ENCODE results near the gene SPATA21.

SPATA21 gene

GRCh38 chr1:16433030-16433429 lies 4.2 kb downstream of the SPATA21 start:
- no peak for ATAC-seq (replicated peaks; ENCODE audit: extremely low read depth, poor library complexity, severe bottlenecking)

GRCh38 chr1:16430606-16431005 lies 6.6 kb downstream of the SPATA21 start:
- H3K27me3 Mint-ChIP-seq = no peaks in the 10 kb centered on the region
- no peaks in the 10 kb centered on the region for H3K9me3 Mint-ChIP-seq
- DNase-seq (ENCODE audit: low spot score in 2 of 2) (no peak), ATAC-seq (replicated peaks; ENCODE audit: extremely low read depth, poor library complexity, severe bottlenecking) (no peak)
- H3K36me3 Mint-ChIP-seq (ENCODE audit: insufficient read depth) = no peaks in the 10 kb centered on the region
- no peak overlapping the region for H3K4me3 Mint-ChIP-seq
- no peaks in the 10 kb centered on the region for H3K4me1 Mint-ChIP-seq
- H3K27ac Mint-ChIP-seq (ENCODE audit: low read depth) = no peak overlapping the region

More at GRCh38 chr1:16433030-16433429, 4.2 kb downstream of the SPATA21 start:
- Mint-ChIP-seq H3K36me3 (ENCODE audit: insufficient read depth) (no peaks in the 10 kb centered on the region), H3K9me3 (no peaks in the 10 kb centered on the region), H3K27me3 (no peaks in the 10 kb centered on the region), H3K27ac (ENCODE audit: low read depth) (no peak overlapping the region), H3K4me1 (no peaks in the 10 kb centered on the region), H3K4me3 (no peak overlapping the region)
- DNase-seq (ENCODE audit: low spot score in 2 of 2) = no peak

- Mint-ChIP-seq H3K9me3 (no peaks in the 10 kb centered on the region), H3K27ac (ENCODE audit: low read depth) (no peak overlapping the region), H3K4me1 (peaks cover 14% of the 10 kb centered on the region), H3K27me3 (no peaks in the 10 kb centered on the region), H3K4me3 (no peak overlapping the region), H3K36me3 (ENCODE audit: insufficient read depth) (peaks cover 2% of the 10 kb centered on the region)
- DNase-seq (ENCODE audit: low spot score in 2 of 2) (no peak), ATAC-seq (replicated peaks; ENCODE audit: extremely low read depth, poor library complexity, severe bottlenecking) (no peak)
These were observed 11.8 kb downstream of the SPATA21 start for GRCh38 chr1:16425125-16426025.

GRCh38 chr1:16422041-16422440 lies 15.2 kb downstream of the SPATA21 start:
- ATAC-seq (replicated peaks; ENCODE audit: extremely low read depth, poor library complexity, severe bottlenecking) (no peak), DNase-seq (ENCODE audit: low spot score in 2 of 2) (no peak)
- Mint-ChIP-seq H3K4me1 (peaks cover 30% of the 10 kb centered on the region), H3K36me3 (ENCODE audit: insufficient read depth) (peaks cover 2% of the 10 kb centered on the region), H3K4me3 (no peak overlapping the region), H3K27ac (ENCODE audit: low read depth) (no peak overlapping the region), H3K27me3 (no peaks in the 10 kb centered on the region), H3K9me3 (no peaks in the 10 kb centered on the region)

GRCh38 chr1:16421201-16421600 lies 16.0 kb downstream of the SPATA21 start:
- Mint-ChIP-seq H3K27ac (ENCODE audit: low read depth) (peak overlapping the region; percentile 78), H3K9me3 (no peaks in the 10 kb centered on the region), H3K27me3 (no peaks in the 10 kb centered on the region), H3K36me3 (ENCODE audit: insufficient read depth) (peaks cover 2% of the 10 kb centered on the region), H3K4me1 (peaks cover 30% of the 10 kb centered on the region), H3K4me3 (peak overlapping the region; percentile 70)
- no peak for DNase-seq (ENCODE audit: low spot score in 2 of 2)
- peak; percentile 59 for ATAC-seq (replicated peaks; ENCODE audit: extremely low read depth, poor library complexity, severe bottlenecking)

- DNase-seq (ENCODE audit: low spot score in 2 of 2) = peak; percentile 17 to 55
These were observed 16.7 kb downstream of the SPATA21 start for GRCh38 chr1:16420424-16421118.

GRCh38 chr1:16418823-16419425 lies 18.3 kb downstream of the SPATA21 start:
- no peak for ATAC-seq (replicated peaks; ENCODE audit: extremely low read depth, poor library complexity, severe bottlenecking)
- H3K36me3 Mint-ChIP-seq (ENCODE audit: insufficient read depth) = peaks cover 2% of the 10 kb centered on the region
- DNase-seq (ENCODE audit: low spot score in 2 of 2) = no peak
- H3K27ac Mint-ChIP-seq (ENCODE audit: low read depth) = peak overlapping the region; percentile 78
- no peaks in the 10 kb centered on the region for H3K9me3 Mint-ChIP-seq
- peaks cover 30% of the 10 kb centered on the region for H3K4me1 Mint-ChIP-seq
- peak overlapping the region; percentile 70 for H3K4me3 Mint-ChIP-seq
- H3K27me3 Mint-ChIP-seq = no peaks in the 10 kb centered on the region

More at GRCh38 chr1:16420424-16421118, 16.7 kb downstream of the SPATA21 start:
- H3K27ac Mint-ChIP-seq (ENCODE audit: low read depth) = peak overlapping the region; percentile 78
- H3K9me3 Mint-ChIP-seq = no peaks in the 10 kb centered on the region
- peaks cover 2% of the 10 kb centered on the region for H3K36me3 Mint-ChIP-seq (ENCODE audit: insufficient read depth)
- H3K4me1 Mint-ChIP-seq = peaks cover 30% of the 10 kb centered on the region
- H3K27me3 Mint-ChIP-seq = no peaks in the 10 kb centered on the region
- peak overlapping the region; percentile 70 for H3K4me3 Mint-ChIP-seq
- peak; percentile 99 for ATAC-seq (replicated peaks; ENCODE audit: extremely low read depth, poor library complexity, severe bottlenecking)

- no peak overlapping the region for H3K27ac Mint-ChIP-seq (ENCODE audit: low read depth)
- no peaks in the 10 kb centered on the region for H3K4me1 Mint-ChIP-seq
- peaks cover 5% of the 10 kb centered on the region for H3K36me3 Mint-ChIP-seq (ENCODE audit: insufficient read depth)
These were observed 24.0 kb downstream of the SPATA21 start for GRCh38 chr1:16413191-16413590.

GRCh38 chr1:16410803-16411202 lies 26.4 kb downstream of the SPATA21 start:
- DNase-seq (ENCODE audit: low spot score in 2 of 2) (no peak), ATAC-seq (replicated peaks; ENCODE audit: extremely low read depth, poor library complexity, severe bottlenecking) (no peak)
- Mint-ChIP-seq H3K36me3 (ENCODE audit: insufficient read depth) (peaks cover 5% of the 10 kb centered on the region), H3K27ac (ENCODE audit: low read depth) (no peak overlapping the region), H3K9me3 (no peaks in the 10 kb centered on the region), H3K4me3 (no peak overlapping the region), H3K4me1 (no peaks in the 10 kb centered on the region), H3K27me3 (no peaks in the 10 kb centered on the region)

More at GRCh38 chr1:16413191-16413590, 24.0 kb downstream of the SPATA21 start:
- no peaks in the 10 kb centered on the region for H3K9me3 Mint-ChIP-seq
- DNase-seq (ENCODE audit: low spot score in 2 of 2) (no peak), ATAC-seq (replicated peaks; ENCODE audit: extremely low read depth, poor library complexity, severe bottlenecking) (no peak)
- no peaks in the 10 kb centered on the region for H3K27me3 Mint-ChIP-seq
- H3K4me3 Mint-ChIP-seq = no peak overlapping the region

GRCh38 chr1:16409536-16410152 lies 27.6 kb downstream of the SPATA21 start:
- Mint-ChIP-seq H3K4me3 (no peak overlapping the region), H3K27me3 (no peaks in the 10 kb centered on the region), H3K4me1 (no peaks in the 10 kb centered on the region), H3K27ac (ENCODE audit: low read depth) (peak overlapping the region; percentile 53), H3K9me3 (no peaks in the 10 kb centered on the region), H3K36me3 (ENCODE audit: insufficient read depth) (peaks cover 6% of the 10 kb centered on the region)
- no peak for DNase-seq (ENCODE audit: low spot score in 2 of 2)
- no peak for ATAC-seq (replicated peaks; ENCODE audit: extremely low read depth, poor library complexity, severe bottlenecking)

- Mint-ChIP-seq H3K4me3 (no peak overlapping the region), H3K9me3 (no peaks in the 10 kb centered on the region), H3K27ac (ENCODE audit: low read depth) (no peak overlapping the region), H3K27me3 (no peaks in the 10 kb centered on the region), H3K36me3 (ENCODE audit: insufficient read depth) (peaks cover 15% of the 10 kb centered on the region), H3K4me1 (no peaks in the 10 kb centered on the region)
- ATAC-seq (replicated peaks; ENCODE audit: extremely low read depth, poor library complexity, severe bottlenecking) = no peak
- no peak for DNase-seq (ENCODE audit: low spot score in 2 of 2)
These were observed 30.4 kb downstream of the SPATA21 start for GRCh38 chr1:16406868-16407267.

- no peak for DNase-seq (ENCODE audit: low spot score in 2 of 2)
- no peak overlapping the region for H3K4me3 Mint-ChIP-seq
- H3K27me3 Mint-ChIP-seq = no peaks in the 10 kb centered on the region
- no peaks in the 10 kb centered on the region for H3K4me1 Mint-ChIP-seq
- peaks cover 15% of the 10 kb centered on the region for H3K36me3 Mint-ChIP-seq (ENCODE audit: insufficient read depth)
- H3K9me3 Mint-ChIP-seq = no peaks in the 10 kb centered on the region
- ATAC-seq (replicated peaks; ENCODE audit: extremely low read depth, poor library complexity, severe bottlenecking) = no peak
- no peak overlapping the region for H3K27ac Mint-ChIP-seq (ENCODE audit: low read depth)
These were observed 31.8 kb downstream of the SPATA21 start for GRCh38 chr1:16405441-16405840.

Measured in central memory CD8-positive, alpha-beta T cell (primary cell).